ACHN (cell line): ENCODE results near the gene TEPSIN.
A peak's percentile ranks its signal among the peaks of the same experiment; 100 is the strongest.

Experiments
- DNase-seq: peaks from one replicate; pipeline ENCODE4 v3.0.0-alpha.2; 2015
- in situ Hi-C: cut with HindIII; loops from 2 replicates; pipeline ENCODE4 v1.10.0; 2017; ENCODE audit warnings: low sequenced_read_pairs, low pct_ligation_motif_present, low pct_unique_long_range_greater_than_20kb

TEPSIN gene

DNA sequence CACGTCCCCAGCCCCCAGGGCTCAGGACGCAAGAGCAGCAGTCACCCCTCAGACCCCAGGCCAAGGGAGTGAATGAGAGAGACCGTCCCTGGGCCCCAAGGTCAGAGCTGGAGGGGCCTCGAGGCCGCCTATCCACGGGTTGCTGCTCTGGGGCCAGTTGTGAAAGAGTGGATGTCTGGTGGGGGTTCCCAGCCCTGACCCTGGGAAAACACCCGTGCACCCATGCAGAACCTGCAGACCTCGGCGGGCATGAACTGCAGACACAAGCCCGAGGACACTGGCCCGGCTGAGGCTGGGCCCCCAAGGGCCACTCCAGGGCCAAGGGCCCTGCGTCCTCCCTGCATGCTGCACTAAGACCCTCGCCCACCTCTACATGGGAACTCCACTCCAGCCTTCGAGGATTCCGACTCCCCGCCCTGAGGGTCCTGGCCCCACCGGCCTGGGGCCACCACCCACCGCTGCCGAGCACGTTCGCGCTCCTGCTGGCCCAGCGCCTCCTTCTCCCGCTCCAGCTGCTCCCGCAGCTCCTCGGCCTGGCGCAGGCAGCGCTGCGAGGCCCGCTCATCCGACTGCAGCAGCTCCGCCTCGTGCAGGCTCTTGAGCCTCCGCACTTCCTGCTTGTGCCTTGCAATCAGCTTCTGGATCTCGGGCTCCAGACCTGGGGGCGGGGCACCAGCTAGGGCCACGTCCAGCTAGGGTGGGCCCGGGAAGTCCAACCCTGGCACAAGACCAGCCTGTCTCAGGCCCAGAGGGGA, 45.2 kb downstream of the TEPSIN start:
- DNase-seq: no peak
- in situ Hi-C loops: no loop called here

DNA sequence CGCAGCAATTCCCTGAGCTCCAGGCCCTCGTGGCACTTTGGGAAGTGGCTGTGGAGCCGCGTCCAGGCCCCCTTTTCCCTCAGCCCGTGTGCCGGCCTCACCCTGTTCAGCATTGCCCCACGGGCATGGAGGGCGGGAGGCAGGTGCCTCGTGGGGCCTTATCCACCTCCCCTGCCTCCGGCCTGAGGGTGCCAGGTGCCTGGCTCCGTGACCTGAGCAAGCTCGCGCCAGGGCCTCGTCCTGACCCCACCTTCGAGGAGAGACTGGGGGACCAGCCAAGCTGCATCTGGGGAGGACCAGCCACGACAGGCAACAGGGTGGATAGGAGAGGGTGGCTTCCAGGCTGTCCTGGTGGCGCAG, 45.8 kb downstream of the TEPSIN start:
- no peak for DNase-seq
- in situ Hi-C loops: no loop called here

DNA sequence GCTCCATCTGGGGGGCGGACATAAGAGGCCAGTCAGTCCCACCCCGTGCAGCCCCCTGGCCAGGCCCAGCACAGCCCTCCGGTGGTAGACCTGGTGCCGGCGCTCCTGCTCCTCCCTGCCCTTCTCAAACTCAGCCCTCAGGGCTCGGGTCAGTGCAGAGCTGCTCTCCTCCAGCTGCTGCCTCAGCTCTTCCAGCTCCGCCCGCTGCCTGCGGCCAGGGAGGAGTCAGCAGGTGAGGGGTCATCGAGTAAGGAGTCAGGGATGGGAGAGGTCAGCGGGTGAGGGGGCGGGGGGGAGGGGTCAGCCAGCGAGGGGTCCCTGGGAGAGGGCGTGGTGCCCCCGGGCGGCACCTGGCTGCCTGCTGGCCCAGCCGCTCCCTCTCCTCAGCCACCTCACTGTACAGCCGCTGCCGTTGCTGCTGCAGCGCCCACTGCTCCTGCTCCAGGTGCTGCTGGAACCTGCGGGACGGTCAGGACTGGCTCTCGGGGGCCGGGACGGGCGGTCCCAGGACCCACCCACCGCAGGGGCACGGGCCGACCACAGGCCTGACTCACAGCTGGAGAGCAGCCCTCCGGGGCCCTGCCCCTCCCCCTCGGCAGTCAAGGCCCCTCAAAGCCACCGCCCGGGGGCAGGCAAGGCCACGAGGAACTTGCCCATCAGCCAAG, 46.3 kb downstream of the TEPSIN start:
- no peak for DNase-seq
- in situ Hi-C loops: no loop called here

DNA sequence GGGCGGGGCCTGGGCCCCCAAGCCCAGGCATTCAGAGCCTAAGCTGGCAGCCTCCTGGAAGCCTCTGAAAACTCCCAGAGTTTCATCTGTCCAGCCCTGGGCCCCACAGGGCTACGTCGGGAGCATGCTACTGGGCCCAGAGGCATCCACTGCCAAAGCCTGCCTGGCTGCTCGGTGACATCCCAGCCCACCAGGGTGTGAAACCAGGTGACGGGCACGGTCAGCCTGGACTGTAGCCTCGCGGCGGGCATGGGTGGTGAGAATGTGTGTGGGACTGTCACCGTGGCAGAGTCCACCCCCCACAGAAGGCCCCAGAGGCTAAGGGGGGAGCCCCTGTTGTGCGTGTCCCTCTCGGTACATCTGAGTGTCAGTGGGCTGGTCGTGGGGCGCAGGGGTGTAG, 47.2 kb downstream of the TEPSIN start:
- DNase-seq: no peak

DNA sequence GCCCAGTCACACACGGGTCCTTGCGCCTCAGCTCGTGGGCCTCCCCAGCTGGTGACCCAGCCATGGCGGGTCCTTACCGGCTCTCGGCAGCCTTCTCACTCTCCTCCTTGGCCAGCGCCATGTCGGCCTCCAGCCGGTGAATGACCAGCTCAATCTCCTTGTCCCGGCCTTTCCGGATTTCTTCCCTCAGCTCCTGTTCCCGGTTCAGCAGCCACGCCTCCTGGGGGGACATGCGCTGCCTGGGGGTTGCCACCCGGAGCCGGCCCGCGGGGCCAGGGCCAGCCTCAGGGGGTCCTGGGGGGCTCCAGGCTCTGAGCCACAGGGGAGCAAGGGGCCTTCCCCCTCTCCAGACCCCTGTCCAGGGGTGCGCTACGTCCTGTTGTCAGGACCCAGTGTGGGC, 47.7 kb downstream of the TEPSIN start:
- in situ Hi-C loops: no loop called here
- no peak for DNase-seq

More for the DNA sequence above, 47.2 kb downstream of the TEPSIN start:
- in situ Hi-C loops: no loop called here

DNA sequence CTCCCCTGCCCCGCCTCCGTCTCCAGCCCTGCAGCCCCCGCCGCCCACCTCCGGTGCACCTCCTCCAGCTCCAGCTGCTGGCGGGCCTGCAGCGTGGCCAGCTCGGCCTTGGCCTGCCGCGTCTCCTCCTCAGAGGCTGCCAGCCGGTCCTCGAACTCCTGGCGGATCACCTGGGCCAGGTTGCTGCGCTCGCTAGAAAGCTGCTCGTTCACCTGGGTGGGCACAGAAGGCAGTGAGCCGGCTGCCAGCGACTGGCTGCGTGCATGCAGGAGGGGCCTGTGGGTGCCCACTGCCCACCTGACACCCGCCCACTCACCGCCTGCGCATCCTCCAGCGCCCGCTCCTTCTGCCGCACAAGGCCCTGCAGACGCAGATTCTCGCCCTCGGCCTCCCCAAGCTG, 48.3 kb downstream of the TEPSIN start:
- in situ Hi-C loops: no loop called here
- no peak for DNase-seq

DNA sequence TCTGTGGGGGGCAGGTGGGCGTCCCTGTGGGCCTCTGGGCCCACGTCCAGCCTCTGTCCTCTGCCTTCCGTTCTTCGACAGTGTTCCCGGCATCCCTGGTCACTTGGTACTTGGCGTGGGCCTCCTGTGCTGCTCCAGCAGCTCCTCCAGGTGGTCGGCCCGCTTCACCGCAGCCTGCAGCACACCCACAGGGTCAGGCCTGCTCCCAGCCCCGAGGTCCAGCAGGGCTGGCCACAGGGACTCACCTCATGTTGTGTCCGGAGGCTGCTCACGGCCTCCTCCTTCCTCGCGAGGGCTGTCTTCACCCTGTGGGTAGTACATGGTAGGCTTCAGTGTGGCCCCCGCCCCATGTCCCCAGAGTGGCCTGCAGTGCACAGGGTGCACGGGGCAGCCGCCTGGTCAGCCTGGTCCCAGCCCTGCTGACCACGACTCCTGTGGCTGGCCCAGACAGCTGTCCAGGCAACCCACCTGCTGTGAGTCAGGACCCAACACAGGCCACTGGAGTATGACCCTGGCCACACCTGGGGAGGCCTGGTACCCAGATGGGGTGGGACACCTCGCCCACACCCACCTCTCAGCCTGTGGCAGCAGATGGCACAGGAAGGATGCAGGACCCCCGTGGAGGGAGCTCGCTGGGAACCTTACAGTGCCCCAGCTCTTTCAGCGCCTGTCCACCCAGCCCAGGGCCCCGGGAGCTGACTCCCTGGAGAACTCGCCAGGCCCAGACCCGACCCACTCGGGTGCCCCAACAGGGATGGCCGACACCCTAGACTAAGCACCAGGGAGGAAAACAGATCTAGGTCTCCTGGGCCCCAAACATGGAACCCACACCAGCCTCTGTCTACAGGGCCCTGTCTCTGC, 49.0 kb downstream of the TEPSIN start:
- DNase-seq: peak; percentile 16
- in situ Hi-C loops: no loop called here

DNA sequence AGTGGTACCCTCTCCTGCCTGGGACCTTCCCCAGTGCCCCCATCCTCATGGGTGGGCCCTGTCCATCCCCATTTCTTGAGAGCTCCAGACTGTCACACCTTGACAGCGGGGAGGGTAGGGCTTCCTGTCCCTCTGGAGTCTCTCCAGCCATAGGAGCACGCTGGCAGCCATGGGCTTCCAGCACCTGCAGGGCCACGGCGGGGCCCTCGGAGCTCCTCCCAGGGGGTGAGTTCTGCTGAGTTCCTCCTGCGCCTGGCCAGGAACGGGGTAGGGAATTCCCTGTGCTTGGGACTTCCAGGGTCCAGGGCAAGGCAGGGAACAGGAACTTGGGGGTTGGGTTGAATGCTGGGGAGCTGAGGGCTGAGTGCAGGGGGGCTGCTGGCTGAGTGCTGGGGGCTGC, 49.8 kb downstream of the TEPSIN start:
- in situ Hi-C loops: no loop called here
- no peak for DNase-seq

DNA sequence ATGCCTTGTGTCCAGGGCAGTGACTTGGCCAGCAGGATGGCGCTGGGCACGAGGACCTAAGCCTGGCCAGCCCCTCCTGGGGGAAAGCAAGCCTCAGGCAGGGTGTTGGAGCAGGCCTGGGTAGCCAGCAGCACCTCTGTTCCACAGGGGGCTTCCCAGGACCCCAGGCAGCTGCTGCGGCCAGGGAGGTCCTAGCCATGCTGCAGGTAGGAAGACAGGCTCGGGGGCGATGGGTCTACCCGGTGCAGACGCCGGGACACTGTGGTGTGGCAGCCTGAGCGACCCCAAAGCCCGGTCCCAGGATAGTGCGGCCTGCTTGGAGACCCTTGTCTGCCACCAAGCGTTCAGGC, 50.4 kb downstream of the TEPSIN start:
- in situ Hi-C loops: no loop called here
- DNase-seq: no peak

DNA sequence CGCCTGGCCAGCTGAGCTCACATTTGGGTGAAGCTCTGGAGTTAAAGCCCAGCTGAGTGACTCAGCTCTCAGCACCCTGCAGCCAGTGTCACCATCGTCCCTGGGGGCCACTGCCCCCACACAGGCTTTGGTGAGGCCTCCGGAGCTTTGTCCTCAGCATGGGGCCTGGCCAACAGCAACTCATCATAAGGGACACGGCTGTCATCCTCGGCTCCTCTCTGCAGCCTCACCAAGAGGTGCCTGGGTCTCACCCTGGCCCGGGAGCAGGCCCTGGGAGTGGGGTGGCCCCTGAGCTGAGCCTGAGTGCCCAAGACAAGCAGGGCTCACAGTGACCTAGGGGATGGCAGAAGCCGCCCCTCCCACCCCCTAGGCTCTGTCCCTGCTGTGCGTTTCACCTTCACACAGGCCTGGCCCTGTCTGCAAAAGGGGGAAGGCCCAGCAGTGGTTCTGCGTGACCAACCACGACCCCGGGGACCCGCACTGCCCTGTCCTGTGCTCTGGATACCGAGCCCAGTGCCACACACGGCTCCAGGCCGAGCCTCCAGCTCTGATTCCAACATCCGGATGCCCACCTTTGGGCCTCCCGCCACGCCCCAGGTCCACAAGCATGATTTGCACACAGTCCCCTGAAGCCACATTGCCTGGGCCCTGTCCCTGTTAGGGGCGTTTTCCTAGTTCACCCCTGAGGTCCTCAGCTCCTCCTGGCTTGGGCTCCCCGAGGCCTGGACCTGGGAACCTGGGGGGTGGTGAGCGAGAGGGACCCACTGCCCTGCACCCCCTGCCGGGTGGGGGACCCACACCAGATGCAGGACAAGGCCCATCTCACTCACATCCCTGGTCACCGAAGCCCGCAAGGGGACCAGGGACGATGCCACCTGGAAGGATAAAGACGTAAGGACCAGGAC, 51.0 kb downstream of the TEPSIN start:
- no peak for DNase-seq
- in situ Hi-C loops: no loop called here

DNA sequence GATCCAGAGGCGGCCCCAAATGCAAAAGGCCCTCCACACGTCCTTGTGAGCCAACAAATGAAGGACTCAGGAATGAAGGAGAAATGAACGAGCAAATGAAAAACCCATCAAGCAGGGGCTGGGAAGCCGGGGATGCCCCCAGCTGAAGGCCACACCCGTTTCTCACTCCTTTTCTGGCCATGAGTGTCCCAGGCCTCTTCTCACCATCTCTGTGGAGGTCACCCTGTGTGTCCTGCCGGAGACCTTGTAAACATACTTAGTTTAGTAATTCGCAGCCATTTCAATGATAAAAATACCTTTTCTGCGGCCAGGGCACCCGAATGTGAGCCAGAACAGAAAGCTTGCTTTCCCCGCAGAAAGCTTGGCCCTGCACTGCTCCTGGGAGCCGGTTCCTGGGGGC, 51.7 kb downstream of the TEPSIN start:
- DNase-seq: no peak
- in situ Hi-C loops: no loop called here

DNA sequence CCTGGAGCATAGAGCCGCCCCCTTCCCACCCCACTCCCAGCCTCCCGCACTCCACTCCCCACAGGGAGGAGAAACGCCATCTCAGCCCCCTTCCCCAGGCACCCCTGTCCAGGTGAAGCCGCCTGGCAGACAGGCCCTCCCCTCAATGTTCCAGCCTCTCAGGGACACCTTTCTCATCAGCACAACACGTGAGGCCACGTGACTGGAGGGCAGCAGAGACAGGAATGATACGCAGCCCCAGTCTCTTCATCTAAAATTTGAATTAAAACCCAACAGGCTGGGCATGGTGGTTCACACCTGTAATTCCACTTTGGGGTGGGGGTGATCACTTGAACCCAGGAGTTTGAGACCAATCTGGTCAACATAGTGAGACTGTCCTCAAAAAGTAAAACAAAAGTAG, 52.7 kb downstream of the TEPSIN start:
- in situ Hi-C loops: no loop called here
- no peak for DNase-seq

DNA sequence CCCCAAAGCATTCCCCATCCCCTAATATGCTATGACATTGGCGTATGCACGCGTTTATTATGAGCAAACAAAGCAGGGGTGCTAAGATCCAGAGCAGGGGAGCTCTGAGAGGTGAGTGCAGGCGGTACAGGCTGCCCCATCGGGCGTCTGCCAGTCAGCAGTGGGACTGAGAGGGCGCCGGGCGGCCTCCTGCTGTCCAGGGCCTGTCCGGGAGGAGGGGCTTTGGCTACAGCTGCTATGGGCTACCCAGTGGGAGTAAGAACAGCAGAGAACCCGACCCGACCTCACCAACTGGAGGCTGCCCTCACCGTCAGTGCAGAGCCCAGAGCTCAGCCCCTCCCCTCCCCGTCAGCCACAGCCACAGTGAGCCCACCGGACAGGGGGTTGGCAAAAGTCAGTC, 54.3 kb downstream of the TEPSIN start:
- no peak for DNase-seq

DNA sequence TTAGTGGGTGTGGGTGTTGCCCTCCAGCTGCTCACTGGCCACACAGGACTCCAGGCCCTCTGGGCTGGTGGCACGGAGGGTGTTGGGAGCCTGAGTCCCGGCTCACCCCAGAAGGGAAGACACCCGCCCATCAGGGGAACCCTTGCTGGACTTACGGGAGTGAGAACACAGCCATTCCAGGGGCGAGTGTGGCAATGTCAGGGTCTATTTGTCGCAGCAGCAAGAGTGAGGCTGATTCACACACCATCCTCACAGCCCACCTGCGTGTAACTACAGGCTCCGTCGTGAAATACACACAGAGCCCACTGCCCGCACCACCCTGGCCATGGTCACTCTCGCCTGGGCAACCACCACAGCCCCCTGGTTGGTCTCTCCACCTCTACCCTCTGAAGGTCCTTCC, 55.0 kb downstream of the TEPSIN start:
- no peak for DNase-seq
- in situ Hi-C loops: no loop called here

More for the DNA sequence above, 54.3 kb downstream of the TEPSIN start:
- in situ Hi-C loops: no loop called here

DNA sequence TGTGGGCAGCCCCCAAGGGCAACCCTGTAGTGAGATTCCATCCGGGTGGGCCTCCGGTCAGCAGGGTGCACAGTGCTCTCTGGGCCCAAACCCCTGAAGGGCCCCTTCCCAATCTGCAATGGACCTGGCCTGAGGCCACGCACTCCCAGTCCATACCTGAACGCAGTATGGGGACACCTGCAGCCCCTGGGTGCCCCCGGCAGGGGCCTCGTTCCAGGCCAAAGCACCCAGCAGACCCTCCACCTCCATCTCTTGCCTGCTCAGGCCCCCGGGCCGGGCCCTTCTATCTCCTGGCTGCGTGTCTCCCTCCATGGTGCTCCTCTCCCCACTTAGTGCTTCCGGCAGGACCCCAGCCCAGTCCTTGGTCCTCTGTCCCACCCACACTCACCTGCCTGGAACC, 55.5 kb downstream of the TEPSIN start:
- in situ Hi-C loops: no loop called here
- no peak for DNase-seq

DNA sequence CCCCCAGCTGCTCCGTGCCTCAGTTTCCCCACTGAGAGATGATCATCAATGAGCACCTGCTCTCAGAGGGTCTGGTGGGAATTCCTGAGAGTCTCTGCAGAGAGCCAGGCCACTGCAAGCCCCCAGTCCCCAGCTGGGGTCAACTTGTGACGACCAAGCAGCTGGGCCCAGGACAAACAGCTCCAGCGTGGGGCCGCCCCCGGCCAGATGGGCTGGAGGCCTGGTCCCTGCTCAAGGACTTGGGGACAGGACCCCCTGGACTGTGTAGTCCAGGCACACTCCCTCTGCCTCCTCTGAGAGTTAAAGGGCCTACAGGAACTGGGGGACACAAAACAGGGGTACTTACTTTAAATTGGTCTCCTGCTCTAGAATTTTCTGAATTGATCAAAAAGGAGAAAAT, 56.3 kb downstream of the TEPSIN start:
- in situ Hi-C loops: no loop called here
- DNase-seq: no peak

DNA sequence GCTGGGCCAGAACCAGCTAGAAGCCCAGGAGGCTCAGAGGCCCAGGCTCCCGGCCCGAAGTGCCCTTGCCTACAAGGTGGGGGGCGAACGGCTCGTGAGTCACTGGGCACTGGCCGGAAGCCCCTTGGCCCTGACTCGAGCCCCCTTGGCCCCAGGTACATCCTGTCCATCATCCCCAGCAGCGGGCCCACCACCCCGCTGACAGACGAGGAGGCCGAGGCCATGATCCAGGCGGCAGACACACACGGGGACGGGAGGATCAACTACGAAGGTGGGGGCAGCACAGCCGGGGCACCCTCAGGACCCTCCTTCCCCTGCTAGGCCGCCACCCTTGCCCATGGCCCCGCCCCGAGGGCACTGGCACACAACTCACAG, 57.1 kb downstream of the TEPSIN start:
- DNase-seq: no peak
- in situ Hi-C loops: no loop called here

DNA sequence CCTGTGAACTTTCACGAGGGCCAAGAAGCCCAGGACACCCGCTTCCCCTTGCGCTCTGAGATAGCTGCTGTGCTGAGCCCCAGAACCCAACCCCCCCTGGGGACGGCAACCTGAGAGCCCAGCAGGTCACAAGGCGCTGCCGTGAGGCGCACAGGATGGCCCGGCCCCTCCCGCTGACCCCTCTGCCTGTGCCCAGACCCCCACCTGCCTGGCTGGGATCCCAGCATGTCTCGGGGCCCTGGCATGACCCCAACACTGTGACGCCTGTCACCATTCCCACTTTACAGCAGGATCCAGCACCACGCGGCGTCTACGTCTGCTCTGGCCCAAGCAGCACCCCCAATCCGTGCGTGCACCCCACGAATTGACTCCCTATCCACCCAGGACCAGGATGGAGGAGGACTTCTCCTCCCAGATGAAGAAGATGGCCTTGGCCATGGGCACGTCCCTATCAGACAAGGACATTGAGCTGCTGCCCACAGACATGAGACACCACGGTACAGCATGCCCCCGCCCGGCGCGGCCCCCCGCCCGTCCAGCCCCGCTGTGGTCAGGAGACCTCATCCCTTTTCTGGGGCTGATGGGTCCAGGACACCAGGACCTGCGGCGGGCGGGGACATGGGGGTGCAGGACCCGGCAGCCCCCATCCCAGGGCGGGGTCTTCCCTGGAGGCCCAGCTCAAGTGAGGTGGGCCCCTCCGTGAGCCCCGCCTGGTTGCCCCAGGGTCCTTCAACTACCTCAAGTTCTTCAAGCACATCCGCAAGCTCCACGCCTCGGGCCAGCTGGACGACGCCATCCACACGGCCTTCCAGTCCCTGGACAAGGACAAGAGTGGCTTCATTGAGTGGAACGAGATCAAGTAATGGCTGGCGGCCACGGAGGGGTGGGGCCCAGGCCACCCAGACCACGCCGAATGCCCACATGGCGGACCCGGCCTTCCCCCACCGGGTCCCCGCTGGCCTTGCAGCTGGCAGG, 57.7 kb downstream of the TEPSIN start:
- DNase-seq: no peak
- in situ Hi-C loops: no loop called here
